Ovary (tissue), 3 donors: ENCODE data around the gene TMEM120B.

Experiments used
- EP300 ChIP-seq: sonication (generic); formaldehyde crosslinking; IDR thresholded peaks from one replicate; pipeline ENCODE4 v1.6.1; 2017; ENCODE audit warnings: antibody characterized with exemption
- POLR2A ChIP-seq: fragments of 450-650 bp; IDR thresholded peaks from one replicate; pipeline ENCODE4 v1.6.1; 2017; ENCODE audit warnings: antibody characterized with exemption, mild to moderate bottlenecking, moderate library complexity
- TF ChIP-seq, protein P1 (sequence below), 3 donors: fragments of 450-650 bp in 2 of 3; fragments of 200-600 bp in 1 of 3; IDR thresholded peaks; one replicate each; pipeline versions ENCODE4 v1.5.1 to v1.8.0; 2016 to 2022; ENCODE audit warnings: antibody characterized with exemption in 3 of 3, mild to moderate bottlenecking in 1 of 3
- donor health status: DM: no; HTN: no; CAD: no.

DNA sequence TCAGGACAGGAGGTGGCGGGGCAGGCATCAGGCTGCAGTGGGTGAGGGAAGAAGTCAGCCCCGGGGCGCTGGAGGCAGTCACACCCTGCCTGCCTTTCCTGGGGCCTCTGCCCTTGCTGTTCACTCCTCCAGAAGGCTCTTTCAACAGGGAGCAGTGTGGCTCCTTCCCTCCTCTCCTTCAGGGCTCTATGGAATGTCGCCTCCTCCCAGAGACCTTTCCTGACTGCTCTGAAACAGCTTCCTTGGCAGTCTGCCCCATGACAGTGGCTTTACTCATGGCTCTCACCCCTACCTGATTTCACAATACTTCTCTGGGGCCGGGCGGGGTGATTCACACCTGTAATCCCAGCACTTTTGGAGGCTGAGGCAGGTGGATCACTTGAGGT, 73.9 kb downstream of the TMEM120B start:
- TF ChIP-seq, protein P1, sequence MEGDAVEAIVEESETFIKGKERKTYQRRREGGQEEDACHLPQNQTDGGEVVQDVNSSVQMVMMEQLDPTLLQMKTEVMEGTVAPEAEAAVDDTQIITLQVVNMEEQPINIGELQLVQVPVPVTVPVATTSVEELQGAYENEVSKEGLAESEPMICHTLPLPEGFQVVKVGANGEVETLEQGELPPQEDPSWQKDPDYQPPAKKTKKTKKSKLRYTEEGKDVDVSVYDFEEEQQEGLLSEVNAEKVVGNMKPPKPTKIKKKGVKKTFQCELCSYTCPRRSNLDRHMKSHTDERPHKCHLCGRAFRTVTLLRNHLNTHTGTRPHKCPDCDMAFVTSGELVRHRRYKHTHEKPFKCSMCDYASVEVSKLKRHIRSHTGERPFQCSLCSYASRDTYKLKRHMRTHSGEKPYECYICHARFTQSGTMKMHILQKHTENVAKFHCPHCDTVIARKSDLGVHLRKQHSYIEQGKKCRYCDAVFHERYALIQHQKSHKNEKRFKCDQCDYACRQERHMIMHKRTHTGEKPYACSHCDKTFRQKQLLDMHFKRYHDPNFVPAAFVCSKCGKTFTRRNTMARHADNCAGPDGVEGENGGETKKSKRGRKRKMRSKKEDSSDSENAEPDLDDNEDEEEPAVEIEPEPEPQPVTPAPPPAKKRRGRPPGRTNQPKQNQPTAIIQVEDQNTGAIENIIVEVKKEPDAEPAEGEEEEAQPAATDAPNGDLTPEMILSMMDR (IDR thresholded peaks at IDR 0.05), result no peak
- TF ChIP-seq POLR2A (no peak), EP300 (no peak)
